IPS-18a (cell line): ENCODE measurements around the gene NAIF1.

Experiments
- H3K27ac ChIP-seq: one replicate; pipeline ENCODE4 v1.5.1; 2013; ENCODE audit warnings: low read length
- H3K27me3 ChIP-seq: one replicate; pipeline ENCODE4 v1.6.1; 2013; ENCODE audit warnings: mild to moderate bottlenecking, low read length; ENCODE audit not compliant: control insufficient read depth, insufficient read depth
- H3K36me3 ChIP-seq: one replicate; pipeline ENCODE4 v1.6.1; 2013; ENCODE audit warnings: low read depth, low read length; ENCODE audit not compliant: control insufficient read depth
- H3K4me1 ChIP-seq: one replicate; pipeline ENCODE4 v1.6.1; 2013; ENCODE audit warnings: low read depth, low read length; ENCODE audit not compliant: control insufficient read depth
- H3K4me3 ChIP-seq: one replicate; pipeline ENCODE4 v1.5.1; 2013; ENCODE audit warnings: low read length
- H3K9ac ChIP-seq: one replicate; pipeline ENCODE4 v1.6.1; 2013; ENCODE audit warnings: mild to moderate bottlenecking, low read length, moderate library complexity
- H3K9me3 ChIP-seq: one replicate; pipeline ENCODE4 v1.6.1; 2013; ENCODE audit warnings: low read depth, low read length; ENCODE audit not compliant: control insufficient read depth

Gene NAIF1

DNA sequence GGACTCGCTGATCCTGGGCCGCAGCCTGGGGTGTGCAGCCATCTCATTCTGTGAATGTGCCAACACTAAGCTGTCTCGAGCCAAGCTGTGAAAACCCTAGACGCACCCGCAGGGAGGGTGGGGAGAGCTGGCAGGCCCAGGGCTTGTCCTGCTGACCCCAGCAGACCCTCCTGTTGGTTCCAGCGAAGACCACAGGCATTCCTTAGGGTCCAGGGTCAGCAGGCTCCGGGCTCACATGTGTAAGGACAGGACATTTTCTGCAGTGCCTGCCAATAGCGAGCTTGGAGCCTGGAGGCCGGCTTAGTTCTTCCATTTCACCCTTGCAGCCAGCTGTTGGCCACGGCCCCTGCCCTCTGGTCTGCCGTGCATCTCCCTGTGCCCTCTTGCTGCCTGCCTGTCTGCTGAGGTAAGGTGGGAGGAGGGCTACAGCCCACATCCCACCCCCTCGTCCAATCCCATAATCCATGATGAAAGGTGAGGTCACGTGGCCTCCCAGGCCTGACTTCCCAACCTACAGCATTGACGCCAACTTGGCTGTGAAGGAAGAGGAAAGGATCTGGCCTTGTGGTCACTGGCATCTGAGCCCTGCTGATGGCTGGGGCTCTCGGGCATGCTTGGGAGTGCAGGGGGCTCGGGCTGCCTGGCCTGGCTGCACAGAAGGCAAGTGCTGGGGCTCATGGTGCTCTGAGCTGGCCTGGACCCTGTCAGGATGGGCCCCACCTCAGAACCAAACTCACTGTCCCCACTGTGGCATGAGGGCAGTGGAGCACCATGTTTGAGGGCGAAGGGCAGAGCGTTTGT lies 40.5 kb upstream of the NAIF1 start:
- Histone ChIP-seq H3K27ac (no peak overlapping the region), H3K27me3 (no peaks in the 10 kb centered on the region), H3K9ac (no peak overlapping the region), H3K9me3 (no peaks in the 10 kb centered on the region), H3K4me1 (no peaks in the 10 kb centered on the region), H3K36me3 (peaks cover 48% of the 10 kb centered on the region), H3K4me3 (no peak overlapping the region)

DNA sequence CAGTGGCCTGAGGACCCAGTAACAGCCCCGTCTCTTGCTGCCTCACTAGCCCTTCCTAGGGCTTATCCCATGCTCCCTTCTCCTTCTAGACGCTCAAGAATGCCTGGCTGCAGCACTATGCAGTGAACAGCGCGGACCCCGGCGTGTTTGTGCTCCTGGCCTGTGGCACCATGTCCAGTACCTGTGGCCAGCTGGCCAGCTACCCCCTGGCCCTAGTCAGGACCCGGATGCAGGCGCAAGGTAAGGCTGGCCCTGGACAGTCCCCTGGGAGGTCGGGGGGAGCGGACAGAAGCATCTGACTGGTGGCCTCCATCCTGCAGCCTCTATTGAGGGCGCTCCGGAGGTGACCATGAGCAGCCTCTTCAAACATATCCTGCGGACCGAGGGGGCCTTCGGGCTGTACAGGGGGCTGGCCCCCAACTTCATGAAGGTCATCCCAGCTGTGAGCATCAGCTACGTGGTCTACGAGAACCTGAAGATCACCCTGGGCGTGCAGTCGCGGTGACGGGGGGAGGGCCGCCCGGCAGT lies 39.9 kb upstream of the NAIF1 start:
- Histone ChIP-seq H3K9ac (no peak overlapping the region), H3K4me3 (no peak overlapping the region), H3K4me1 (no peaks in the 10 kb centered on the region)

DNA sequence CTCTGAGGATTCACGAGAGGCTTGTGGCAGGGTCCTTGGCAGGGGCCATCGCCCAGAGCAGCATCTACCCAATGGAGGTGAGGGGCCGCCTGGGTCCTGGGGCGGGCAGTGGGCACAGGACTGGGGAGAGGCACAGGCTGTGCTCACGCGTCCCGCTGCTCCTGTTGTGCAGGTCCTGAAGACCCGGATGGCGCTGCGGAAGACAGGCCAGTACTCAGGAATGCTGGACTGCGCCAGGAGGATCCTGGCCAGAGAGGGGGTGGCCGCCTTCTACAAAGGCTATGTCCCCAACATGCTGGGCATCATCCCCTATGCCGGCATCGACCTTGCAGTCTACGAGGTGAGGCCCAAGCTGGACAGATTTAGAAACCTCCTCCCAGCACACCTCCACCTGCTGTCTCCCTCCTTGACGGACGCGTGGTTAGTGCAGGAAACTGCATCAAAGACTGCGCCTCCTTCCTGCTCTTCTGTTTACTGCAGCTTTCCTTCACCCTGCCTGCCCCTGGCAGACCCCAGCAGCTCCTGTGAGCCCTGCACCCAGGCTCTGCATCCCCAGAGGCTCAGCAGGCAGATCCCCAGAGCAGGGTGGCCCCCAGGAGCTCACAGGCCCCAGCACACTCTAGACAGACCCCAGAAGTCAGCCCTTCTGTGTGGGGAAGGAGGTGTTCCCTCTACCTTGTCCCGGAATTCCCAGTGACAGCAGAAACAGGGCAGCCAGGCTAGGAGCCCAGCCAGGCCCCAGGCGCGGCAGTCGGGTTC lies 39.2 kb upstream of the NAIF1 start:
- H3K9me3 ChIP-seq: no peaks in the 10 kb centered on the region
- no peak overlapping the region for H3K9ac ChIP-seq
- no peaks in the 10 kb centered on the region for H3K4me1 ChIP-seq
- H3K27ac ChIP-seq: no peak overlapping the region
- H3K4me3 ChIP-seq: no peak overlapping the region
- H3K36me3 ChIP-seq: peaks cover 59% of the 10 kb centered on the region
- no peaks in the 10 kb centered on the region for H3K27me3 ChIP-seq

More for the DNA sequence above, 39.9 kb upstream of the NAIF1 start:
- Histone ChIP-seq H3K36me3 (peaks cover 55% of the 10 kb centered on the region), H3K9me3 (no peaks in the 10 kb centered on the region), H3K27ac (no peak overlapping the region), H3K27me3 (no peaks in the 10 kb centered on the region)

DNA sequence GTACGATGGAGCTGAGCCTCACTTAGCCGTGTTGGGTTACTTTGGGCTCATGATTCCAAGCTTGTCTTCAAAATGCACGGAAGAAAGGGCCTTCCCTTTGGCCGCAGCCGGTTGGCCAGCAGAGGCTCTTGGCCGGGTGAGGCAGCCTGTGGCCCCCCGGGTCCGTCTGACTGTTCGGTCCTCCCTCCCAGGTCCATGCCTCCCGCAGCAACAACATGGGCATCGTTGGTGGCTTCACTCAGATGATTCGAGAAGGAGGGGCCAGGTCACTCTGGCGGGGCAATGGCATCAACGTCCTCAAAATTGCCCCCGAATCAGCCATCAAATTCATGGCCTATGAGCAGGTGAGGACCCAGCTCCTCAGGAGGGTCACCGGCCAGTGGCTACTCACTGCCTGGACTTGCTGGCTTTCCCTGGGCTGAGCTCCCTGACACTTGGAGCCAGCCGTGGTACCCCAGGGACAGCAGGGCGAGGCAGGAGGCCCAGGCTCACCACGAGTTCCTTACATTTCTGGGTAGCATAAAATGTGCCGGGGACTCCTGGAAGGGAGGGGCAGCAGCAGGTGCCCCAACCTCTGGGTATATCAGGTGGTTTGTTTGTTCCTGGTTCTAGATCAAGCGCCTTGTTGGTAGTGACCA lies 38.5 kb upstream of the NAIF1 start:
- Histone ChIP-seq H3K36me3 (peaks cover 64% of the 10 kb centered on the region), H3K27me3 (no peaks in the 10 kb centered on the region), H3K9ac (no peak overlapping the region), H3K4me3 (no peak overlapping the region), H3K9me3 (no peaks in the 10 kb centered on the region), H3K4me1 (no peaks in the 10 kb centered on the region), H3K27ac (no peak overlapping the region)

DNA sequence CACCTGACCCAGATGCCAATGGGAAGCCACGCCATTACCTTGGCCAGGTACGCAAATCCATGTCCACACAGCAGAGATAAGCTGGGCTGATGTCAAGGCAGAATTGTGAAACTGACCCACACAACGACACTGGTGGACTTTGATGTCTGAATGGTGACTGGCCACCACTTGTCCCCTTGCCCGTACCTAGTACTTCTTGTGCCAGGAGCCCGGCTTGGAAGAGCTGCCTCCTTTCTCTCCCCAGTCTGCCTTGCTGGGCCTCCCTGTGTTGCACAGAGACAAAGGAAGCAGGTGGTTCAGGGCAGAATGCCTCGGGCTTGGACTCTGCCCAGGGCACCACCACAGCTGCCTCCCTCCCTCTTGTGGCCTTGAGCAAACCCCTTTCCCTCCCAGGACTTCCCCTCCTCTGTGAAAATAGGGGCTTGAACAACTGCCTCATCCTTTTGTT lies 37.1 kb upstream of the NAIF1 start:
- H3K9ac ChIP-seq: no peak overlapping the region
- H3K4me3 ChIP-seq: no peak overlapping the region
- H3K27me3 ChIP-seq: no peaks in the 10 kb centered on the region
- H3K27ac ChIP-seq: no peak overlapping the region
- no peaks in the 10 kb centered on the region for H3K9me3 ChIP-seq
- H3K4me1 ChIP-seq: peaks cover 11% of the 10 kb centered on the region
- peaks cover 60% of the 10 kb centered on the region for H3K36me3 ChIP-seq

DNA sequence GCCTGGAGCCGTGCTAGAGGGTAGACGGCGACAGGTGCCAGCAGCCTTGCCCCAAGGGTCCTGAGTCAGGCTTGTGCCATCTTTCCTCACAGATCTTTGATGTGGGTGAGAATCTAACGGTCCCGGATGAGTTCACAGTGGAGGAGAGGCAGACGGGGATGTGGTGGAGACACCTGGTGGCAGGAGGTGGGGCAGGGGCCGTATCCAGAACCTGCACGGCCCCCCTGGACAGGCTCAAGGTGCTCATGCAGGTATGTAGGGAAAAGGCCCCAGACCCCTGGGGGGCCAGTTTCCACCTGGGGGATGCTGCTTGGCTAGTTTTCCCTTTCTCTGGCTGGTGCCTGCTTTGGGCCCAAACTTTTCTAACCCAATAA lies 36.5 kb upstream of the NAIF1 start:
- Histone ChIP-seq H3K9me3 (no peaks in the 10 kb centered on the region), H3K27me3 (no peaks in the 10 kb centered on the region), H3K4me3 (no peak overlapping the region), H3K4me1 (peaks cover 12% of the 10 kb centered on the region), H3K36me3 (peaks cover 60% of the 10 kb centered on the region), H3K27ac (no peak overlapping the region), H3K9ac (no peak overlapping the region)

DNA sequence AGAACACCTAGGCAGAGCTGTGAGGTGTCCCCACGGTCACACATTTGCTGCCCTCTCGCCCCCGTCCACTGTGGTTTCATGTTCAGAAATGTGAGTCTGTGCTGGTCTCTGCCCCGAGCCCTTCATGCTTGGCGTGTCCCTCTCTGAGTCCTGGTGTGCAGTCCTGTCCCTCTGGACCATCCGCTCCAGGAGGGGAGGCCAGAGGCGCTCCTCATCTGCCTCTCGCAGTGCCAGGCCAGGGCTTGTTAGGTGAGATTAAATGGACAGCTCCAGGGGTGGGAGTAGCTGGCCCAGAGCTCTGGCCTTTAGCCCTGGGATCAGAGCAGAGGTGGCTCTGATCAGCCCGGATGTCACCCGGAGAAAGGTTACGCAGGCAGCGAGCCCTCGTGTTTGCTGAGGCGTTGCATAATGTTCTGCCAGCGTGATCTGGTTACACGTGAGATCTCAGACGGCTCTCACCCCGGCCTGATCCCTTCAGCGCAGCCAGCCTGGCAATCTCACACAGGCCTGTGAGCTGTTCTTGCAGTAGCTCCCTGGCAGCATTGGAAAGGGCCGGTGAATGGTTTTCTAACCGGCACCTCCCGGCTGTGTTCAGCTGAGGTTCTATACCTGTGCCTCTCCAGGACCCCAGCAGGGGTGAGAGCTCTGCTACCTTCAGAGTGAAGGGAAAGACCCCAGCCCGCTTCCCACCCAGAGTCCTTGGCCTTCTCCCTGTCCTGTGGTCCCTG lies 35.9 kb upstream of the NAIF1 start:
- Histone ChIP-seq H3K36me3 (peaks cover 58% of the 10 kb centered on the region), H3K9me3 (no peaks in the 10 kb centered on the region), H3K4me3 (no peak overlapping the region), H3K9ac (no peak overlapping the region), H3K27me3 (no peaks in the 10 kb centered on the region), H3K27ac (no peak overlapping the region), H3K4me1 (peaks cover 12% of the 10 kb centered on the region)

DNA sequence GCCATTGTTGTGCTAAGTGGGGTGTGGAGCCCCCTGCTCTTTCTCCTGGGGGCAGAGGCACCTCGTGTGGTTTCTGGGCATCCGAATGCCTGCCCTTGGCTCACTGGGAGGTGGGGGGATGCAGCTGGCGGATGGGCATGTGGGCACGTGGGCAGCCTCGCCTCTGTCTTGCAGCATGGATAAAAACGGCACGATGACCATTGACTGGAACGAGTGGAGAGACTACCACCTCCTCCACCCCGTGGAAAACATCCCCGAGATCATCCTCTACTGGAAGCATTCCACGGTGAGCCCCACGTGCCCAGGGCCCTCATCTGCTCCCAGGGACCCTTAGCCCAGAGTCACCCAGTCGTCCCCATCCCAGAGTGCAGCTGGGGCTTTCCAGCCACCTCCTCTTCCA lies 35.1 kb upstream of the NAIF1 start:
- Histone ChIP-seq H3K9me3 (no peaks in the 10 kb centered on the region), H3K27me3 (no peaks in the 10 kb centered on the region), H3K27ac (no peak overlapping the region), H3K36me3 (peaks cover 49% of the 10 kb centered on the region), H3K9ac (no peak overlapping the region), H3K4me3 (no peak overlapping the region), H3K4me1 (peaks cover 21% of the 10 kb centered on the region)

DNA sequence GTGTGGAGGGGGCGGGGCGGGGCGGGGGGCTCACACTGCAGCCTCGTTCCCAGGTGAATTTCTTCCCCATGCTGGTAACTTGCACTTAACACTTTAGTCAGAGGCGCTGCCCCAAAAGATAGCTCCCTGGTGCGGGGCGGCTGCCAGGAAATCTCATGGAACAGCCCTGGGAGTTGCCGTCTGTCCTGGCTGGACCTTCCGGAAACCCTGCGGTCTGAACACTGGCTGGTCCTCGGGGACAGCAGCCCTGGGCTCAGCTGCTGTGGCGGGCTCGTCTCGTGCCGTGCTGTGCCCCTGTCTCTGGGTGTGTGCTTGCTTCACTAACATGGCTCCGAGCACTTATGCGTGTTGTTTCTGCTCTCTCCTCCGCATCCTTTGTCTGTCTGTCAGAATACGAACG lies 34.6 kb upstream of the NAIF1 start:
- H3K4me1 ChIP-seq: peaks cover 21% of the 10 kb centered on the region
- H3K27ac ChIP-seq: no peak overlapping the region
- H3K36me3 ChIP-seq: peaks cover 44% of the 10 kb centered on the region
- no peak overlapping the region for H3K4me3 ChIP-seq
- H3K9me3 ChIP-seq: no peaks in the 10 kb centered on the region
- no peak overlapping the region for H3K9ac ChIP-seq
- H3K27me3 ChIP-seq: no peaks in the 10 kb centered on the region

DNA sequence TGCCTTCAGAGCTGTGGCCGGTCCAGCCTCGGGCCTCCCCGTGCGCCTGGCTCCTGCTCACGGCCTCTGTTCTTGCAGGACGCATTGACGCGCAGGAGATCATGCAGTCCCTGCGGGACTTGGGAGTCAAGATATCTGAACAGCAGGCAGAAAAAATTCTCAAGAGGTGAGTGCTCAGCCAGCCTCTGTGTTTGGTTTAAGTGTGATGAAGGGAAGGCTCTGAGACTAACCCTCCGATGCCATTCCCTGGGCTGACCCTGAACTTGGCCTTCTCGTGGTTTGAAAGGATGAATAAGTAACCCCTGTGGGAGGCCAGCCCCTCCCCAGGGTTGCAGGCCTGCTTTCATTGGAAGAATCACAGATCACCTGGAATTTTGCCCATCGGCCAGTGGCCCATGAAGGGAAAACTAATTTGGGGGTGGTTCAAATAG lies 34.1 kb upstream of the NAIF1 start:
- H3K9ac ChIP-seq: no peak overlapping the region
- no peak overlapping the region for H3K27ac ChIP-seq
- peaks cover 21% of the 10 kb centered on the region for H3K4me1 ChIP-seq
- H3K36me3 ChIP-seq: peaks cover 40% of the 10 kb centered on the region
- H3K27me3 ChIP-seq: no peaks in the 10 kb centered on the region
- no peaks in the 10 kb centered on the region for H3K9me3 ChIP-seq
- no peak overlapping the region for H3K4me3 ChIP-seq

DNA sequence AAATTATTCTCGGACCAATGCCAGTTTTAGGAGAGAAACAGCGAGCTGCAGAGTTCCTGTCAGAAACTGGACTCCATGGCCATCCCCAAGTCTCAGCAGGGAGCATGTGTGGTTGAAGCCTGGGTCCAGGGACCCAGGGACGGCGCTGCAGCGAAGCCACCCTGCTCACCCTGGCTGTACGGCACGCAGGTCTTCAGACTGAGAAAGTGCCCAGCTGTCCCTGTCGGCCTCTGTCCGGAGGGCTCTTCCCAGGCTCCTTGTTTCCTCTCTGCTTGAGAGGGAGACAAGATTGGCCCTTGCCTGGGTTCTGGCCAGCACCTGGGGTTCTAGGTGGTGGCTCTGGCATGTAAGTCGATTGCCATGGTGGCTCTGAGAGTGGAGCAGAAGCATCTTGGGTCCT lies 33.5 kb upstream of the NAIF1 start:
- H3K9me3 ChIP-seq: no peaks in the 10 kb centered on the region
- H3K27me3 ChIP-seq: no peaks in the 10 kb centered on the region
- no peak overlapping the region for H3K9ac ChIP-seq
- H3K4me1 ChIP-seq: peaks cover 21% of the 10 kb centered on the region
- peaks cover 33% of the 10 kb centered on the region for H3K36me3 ChIP-seq
- no peak overlapping the region for H3K4me3 ChIP-seq
- no peak overlapping the region for H3K27ac ChIP-seq
